CD1c-positive myeloid dendritic cell (primary cell): Measurements from ENCODE around the gene DNAJA3.
"Not testable (repeated sequence)": the region's sequence is repeated elsewhere in the genome, so short reads cannot be mapped to it uniquely, and the experiment has no call there.

Experiments used
- DNase-seq: peaks from one replicate; pipeline ENCODE4 v3.0.0-alpha.2; 2016; ENCODE audit errors: extremely low spot score

Gene DNAJA3

DNA sequence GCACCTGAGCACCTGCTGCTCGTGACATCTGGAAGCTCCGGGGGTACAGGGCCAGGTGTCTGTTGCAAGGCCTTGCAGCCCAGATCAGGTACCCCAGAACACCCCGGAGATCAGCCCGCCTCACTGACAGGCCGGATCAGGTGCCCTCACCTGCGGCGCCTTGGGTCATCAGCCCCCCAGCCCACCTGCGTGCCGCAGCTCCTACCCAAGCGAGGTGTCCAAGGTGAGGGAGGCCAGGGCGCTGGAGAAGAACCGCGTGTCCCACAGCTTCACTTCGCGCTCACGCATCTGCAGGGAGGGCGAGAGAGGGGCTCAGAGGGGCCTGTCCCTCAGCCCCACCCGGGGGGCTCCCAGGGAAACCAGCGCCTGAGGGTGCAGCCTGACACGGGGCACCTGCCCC lies 37.9 kb upstream of the DNAJA3 start:
- no peak for DNase-seq

DNA sequence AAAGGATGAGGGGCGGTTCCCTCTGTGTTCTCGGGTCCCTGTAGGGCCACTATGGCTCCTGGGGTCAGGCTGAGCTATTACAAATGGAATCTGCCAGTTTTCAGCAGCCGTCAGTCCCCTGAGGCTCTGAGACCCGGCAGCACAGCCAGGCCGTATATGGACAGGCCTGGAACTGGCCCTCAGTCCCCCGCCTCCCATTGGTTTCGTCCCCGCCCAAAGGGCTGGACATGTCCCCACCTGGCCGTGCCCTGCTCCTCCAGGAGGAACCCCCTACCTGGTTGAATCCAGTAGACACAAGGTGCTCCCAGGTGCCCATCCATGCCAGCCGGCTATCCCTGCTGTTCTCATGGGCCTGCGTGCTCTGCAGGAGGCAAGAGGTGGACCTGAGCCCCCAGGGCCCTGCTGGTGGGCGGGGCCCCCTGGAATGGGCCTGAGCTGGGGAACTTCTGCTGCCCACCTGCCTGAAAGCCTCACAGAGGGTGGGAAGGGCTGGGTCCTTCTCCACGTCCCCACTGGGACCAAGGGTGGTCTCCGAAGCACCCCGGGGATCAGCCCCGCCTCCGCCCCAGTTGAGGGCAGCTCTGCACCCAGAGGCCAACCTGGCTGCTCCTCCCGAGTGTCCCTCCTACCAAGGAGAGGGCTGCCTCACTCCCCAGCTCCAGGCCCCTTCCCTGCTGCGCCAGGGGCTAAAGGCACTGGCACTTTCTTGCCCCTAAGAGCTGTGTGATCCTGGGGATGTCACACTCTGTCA lies 37.2 kb upstream of the DNAJA3 start:
- DNase-seq: no peak

DNA sequence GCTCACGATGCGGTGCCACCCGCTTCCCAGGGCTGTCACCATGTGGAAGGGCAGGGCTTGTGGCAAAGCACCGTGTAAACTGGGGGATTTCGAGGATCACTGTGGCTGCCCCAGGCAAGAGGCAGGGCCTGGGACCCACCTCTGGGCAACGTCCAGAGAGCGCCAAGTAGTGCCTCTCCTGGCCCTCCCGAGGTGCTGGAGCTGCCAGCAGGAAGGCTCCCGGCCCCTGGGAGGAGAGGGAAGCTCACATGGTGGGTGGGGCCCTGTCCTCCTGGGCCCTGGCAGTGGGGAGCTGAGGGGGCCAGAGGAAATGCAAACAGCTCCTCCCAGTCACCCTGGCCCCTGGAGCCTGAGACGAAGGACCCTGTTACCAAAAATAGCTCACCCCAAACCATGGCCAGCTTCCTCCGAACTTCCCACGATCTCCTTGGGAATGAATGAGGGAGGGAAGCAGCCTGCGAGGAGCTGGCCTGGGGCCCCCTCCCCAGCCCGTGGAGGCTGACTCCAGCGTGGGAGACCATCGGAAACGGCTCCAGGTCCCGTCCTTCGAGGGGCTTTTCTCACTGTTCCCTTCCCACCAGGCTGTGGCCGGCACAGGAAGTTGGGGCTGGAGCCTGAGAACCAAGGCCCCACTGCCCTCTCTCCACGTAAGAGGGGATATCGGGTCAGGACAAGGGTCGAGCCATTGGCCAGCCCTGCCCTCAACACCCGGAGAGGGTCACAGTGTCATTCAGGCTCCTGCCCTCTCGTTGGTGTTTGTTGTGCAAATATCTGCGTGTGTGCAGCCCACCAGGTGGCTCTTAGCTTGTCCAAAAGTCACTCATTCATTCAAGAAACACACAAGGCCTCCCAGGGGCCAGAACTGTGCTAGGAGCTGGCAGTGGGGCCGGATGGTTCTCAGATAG lies 36.4 kb upstream of the DNAJA3 start:
- no peak for DNase-seq

DNA sequence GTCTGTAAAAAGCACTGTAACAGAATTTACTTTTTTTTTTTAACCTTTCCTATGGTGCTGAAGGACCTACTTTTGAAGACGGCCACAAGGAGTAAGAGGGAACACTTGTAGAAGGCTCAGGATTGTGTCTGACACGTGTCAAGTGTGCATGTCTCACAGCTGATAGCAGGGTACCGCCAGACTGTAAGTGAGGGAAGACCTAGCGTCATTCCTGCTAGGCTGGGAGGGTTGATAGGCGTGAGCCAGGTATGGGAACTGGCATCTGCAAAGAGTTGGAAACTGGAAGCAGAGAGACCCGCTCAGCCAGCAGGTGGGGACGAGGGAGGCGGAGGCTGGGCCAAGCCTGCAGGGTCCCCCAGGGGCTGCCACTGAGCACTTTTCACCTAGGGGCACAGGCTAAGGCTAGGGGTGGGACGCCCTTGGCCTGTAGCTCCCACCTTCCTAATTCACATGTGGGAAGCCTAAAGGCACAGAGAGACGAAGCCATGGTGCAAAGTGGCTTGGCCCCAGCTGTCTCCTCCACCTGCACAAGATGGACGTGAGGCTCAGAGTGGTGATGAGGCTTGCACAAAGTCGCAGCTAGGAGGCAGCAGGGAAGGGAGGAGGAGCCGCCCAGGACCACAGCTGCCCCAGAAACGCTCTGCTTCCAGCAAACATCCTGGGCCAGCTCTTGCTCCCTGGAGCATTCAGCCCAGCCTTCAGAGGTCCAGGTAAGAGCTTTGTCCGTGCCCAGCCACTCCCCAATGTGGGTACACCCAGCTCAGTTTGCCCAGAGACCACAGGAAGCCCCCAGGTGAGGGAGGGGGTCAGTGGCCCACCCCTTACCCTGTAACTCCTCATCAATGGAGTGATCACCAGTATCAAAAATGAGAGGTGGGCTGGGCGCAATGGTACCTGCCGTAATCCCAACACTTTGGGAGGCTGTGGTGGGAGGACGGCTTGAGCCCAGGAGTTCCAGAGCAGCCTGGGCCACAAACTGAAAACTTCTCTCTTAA lies 35.1 kb upstream of the DNAJA3 start:
- DNase-seq: no peak

DNA sequence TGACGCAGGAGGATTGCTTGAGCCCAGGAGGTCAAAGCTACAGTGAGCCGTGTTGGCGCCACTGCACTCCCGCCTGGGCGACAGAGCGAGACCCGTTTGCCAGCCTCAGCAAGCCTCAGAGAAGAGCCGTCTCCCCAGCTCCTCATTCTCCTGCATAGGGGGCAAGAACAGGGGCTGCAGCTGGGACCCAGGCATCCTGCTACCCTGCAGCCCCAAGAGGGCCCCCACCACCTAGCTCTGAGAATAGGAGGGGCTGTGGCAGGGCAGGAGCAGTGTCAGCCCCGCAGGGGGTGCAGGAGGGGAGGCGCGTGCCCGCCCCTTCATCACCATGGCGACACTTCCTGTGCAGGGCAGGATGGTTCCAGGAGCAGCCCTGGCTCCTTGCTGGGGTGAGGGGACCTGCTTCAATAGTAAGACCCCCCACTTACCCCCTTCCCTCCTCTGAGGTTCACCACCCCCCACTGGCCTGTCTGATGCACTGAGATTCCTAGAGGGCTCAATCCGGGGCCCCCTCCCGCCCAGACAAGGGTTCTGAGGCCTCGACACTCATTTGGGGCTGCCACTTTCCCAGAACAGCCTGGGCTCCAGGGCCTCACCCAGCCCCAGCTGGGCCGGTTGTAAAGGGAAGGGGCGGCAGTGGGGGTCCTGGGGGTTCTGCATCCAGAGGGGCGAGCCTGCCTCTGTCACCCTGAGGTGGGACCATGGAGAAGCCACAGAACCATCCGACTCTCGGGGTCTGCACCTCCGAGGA lies 33.9 kb upstream of the DNAJA3 start:
- DNase-seq: no peak

DNA sequence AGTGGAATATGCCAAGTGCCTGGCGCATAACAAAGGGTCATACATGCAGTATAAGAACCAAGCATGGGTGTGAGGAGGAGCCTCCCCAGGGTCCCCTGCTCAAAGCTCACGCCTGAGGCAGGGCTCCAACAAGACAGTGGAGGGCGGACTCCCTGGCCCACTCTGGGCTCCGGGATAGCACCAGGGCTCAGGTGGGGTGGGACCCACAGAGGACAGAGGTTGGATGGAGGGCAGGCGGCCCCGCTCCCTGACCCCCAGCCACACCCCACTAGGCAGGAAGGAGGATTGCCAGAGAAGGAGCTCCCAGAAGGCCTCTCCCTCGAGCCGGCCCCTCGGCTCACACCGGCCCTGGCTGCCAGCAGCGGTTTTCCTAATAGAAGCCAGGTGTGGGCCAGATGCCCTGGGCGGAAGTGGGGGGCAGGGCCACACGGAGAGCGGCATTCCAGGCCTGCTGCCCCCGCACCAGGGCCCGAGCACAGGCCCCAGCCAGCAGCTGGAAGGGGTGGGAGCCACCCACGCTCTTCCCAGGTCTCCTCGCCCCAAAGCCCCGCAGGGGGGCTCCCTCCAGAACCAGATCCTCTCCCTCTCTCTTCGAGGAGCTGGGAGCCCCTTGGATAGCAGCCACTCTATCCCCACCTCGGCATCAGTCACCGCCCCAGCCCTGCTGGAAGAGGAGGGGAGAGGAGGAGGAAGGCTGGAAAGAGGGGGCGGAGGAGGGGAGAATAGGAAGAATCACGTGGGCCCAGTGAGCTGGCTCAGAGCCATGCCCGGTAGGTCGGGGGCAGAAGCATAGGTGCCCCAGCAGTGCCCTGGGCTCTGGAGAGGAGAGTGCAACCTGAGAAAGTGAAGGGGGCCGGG lies 33.1 kb upstream of the DNAJA3 start:
- no peak for DNase-seq

DNA sequence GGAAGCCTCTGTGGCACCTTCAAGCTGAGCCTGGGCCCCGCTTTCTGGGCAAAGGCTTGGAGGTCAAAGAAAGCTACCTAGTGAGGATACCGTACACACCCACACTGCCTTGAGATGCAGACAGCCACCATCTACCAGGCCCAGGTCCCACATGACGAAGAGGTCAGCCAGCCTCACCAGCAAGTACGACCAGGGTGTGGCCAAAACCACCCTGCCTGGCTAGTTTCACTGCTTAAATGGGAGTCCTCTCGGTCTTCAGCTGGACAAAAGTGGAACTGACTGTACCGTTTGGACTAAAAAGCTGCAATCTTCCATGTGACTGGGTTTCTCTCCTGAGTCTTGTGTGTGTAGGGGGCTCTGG lies 32.4 kb upstream of the DNAJA3 start:
- DNase-seq: no peak

DNA sequence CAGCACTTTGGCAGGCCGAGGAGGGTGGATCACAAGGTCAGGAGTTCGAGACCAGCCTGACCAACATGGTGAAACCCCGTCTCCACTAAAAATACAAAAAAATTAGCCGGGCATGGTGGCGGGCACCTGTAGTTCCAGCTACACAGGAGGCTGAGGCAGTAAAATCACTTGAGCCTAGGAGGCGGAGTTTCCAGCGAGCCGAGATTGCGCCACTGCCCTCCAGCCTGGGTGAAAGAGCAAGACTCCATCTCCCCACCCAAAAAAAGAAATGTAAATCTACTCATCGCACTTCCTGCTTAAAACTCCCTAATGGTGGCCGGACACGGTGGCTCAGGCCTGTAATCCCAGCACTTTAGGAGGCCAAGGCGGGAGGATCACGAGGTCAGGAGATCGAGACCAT lies 31.8 kb upstream of the DNAJA3 start:
- DNase-seq: not testable (repeated sequence)

DNA sequence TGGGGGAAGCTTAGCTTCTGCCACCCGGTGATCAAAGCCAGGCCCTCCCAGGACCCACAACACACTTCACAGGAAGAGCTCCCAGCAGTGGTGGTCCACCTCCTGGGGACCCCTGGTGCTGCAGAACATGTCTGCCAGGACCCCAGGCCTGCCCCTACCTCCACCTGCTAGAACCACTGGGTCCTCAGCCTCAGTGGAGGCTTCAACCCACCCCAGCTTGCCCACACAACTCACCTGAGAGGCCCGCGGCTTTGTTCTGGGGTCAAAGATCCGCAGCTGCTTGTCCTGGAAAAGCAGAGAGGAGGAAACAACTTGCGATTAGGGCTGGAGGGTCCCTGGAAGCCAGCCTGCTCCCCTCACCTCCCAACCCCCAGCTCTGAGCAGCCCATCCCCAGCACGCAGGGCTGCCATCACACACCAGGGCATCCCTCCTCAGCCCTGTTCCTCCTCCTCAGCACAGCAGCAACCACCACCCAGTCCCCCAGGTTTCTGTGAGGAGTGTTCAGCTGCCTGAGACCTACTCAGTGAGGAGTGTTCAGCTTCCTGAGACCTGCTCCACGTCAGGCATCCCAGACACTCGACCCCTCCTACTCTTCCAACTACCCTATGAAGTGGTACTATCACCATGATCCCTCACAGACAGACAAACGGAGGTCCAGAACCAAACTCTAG lies 30.5 kb upstream of the DNAJA3 start:
- DNase-seq: no peak

DNA sequence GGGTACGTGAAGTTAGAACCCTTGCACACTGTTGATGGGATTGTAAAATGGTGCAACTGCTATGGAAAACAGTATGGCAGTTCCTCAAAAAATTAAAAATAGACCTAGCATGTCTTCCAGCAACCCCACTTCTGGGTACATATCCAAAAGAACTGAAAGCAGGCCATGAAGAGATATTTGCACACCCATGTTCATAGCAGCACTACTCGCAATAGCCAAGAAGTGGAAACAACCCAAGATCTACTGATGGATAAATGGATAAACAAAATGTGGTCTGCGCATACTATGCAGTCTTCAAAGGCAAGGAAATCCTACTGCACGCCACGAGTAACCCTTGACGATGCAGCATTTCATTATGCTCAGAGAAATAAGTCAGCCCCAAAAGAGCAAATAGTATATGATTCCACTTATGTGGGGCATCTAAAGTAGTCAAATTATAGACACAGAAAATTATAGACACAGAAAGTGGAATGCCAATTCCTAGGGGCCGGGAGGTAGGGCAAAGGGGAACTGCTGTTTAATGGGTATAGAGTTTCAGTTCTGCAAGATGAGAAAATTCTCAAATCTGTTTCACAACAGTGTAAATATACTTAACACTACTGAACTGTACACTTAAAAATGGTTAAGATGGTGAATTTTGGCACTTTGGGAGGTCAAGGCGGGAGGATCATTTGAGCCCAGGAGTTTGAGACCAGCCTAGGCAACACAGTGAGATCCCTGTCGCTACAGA lies 26.5 kb upstream of the DNAJA3 start:
- DNase-seq: peak; percentile 65

DNA sequence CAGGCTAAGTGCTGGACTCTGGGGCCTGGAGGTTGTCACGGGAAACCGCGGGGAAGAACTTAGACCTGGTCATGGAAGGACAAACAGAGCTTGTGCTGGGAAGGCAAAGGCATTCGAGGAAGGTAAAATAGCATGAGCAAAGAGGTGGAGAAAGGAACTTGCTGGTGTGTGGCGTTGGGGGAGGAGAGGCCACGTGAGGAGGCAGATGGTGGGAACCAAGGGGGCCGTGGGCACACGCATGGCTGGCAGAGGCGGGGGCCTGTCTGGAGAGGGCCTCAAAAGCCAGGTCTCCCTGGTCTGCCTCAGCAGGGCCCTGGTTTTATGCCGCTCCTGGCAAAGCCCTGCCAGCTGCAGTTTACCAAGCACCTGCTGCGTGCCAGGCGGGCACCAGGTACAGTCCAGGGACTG lies 24.6 kb upstream of the DNAJA3 start:
- DNase-seq: no peak

DNA sequence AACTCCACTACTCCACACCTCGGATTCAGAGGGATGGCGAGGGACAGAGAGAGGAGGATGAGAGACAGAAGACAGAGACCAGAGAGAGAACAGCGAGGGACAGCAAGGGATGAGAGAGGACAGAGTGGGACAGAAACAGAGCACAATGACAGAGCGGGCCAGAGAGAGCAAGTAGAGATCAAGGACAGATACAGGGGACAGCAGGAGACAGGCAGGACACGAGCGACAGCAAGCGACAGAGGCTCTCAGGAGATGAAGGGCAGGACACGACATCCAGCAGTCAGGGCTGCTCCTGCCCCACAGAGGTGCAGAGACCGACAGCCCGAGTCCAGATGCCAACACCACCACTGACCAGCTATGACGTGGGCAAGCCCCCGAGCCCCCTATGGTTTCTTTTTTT lies 24.2 kb upstream of the DNAJA3 start:
- DNase-seq: no peak

DNA sequence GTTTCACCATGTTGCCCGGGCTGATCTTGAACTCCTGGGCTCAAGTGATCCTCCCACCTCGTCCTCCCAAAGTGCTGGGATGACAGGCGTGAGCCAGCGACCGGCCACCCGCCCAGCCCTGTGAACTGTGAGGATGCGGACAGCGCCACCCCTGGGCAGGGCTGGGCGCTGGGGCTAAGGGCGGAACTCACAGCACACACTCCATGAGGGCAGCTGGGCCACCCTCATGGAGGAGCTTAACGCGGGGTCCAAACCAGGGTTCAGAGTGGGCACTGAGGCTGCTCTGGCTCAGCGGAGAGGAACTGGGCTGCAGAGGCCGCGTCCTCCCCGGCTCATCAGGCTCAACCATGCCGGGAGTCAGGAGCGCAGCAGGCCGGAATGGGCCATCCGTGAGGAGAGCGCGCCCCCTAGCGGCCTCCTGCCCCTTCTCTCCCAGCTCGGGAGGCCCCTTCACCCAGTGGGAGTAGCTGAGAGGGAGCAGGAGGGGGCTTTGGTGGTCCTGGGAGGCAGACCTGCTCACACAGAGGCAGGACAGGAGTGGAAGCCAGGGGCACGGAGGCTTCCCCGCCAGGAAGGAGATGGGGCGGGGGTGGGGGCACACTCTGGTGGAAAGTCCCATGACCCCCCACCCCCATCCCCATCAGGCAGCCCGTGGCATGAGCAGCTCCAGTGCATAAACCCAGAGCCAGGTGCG lies 23.1 kb upstream of the DNAJA3 start:
- peak; percentile 74 for DNase-seq

DNA sequence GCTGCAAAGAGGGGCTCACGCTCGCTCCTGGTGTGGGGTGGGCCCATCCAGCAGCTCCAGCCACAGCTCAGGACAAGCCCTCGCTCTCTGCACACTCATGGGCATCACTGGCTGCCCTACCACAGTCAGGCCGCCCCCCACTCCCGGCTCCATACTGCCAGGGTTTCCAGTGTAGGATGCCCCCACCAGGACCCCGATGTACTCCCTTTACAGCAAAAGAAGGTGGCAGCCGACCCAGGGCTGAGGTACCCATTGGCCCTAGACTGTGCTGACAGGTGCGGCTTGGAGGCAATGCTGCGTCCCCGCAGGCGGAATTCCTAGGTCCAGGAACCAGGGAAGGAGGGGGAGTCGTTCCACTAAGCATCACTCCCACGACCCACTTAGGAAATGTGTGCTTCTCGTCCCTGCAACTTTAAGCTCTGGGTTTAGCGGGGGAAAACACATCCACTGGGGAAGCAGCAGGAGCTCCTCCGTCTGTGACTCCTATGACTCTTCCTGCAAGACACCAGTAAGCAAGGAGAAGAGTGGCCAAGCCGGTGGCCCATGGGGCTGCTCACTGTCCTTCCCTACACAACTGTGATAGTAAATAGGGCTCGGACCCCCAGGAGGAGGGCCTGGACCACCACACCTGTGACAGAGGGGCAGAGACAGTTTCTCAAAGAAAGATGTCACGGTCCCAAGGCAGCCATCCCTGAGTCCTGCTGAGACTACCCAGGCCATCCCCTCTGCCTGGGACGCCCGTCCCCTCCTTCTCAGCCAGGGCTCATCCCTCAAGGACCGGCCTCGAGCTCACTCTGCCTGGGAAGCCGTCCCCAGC lies 22.3 kb upstream of the DNAJA3 start:
- no peak for DNase-seq

DNA sequence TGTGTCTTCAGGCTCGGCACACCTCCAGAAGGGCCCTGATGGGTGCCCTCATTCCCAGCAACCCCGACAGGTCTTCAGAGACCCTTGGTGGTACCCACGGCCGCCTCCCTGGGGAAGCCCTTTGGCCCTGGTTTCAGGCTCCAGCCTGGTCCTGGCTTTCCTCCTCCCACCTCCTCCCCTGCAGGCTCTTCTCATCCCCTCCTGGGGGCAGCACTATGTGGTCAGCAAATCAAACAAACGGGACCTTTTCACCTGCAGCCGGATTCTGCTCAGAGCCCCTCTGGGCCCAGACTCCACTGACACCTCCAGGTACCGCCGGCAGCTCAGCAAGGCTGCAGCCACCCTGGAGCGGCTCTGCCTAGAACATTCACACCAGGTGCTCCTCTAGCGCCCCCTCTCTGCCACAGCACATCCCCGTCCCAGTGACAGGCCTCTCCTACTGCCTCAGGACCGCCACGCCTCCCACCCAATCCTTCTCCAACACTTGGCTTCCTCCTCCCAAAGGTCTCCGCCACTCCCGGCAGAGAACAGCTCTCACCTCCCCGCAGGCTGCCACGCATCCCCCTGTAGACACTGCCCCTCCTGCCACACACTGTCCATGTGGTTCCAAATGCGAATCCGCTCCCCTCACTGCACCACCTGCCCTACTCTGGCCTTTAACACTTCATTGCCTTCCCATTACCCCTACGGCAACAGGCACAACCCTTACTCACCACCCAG lies 21.3 kb upstream of the DNAJA3 start:
- DNase-seq: peak; percentile 14

DNA sequence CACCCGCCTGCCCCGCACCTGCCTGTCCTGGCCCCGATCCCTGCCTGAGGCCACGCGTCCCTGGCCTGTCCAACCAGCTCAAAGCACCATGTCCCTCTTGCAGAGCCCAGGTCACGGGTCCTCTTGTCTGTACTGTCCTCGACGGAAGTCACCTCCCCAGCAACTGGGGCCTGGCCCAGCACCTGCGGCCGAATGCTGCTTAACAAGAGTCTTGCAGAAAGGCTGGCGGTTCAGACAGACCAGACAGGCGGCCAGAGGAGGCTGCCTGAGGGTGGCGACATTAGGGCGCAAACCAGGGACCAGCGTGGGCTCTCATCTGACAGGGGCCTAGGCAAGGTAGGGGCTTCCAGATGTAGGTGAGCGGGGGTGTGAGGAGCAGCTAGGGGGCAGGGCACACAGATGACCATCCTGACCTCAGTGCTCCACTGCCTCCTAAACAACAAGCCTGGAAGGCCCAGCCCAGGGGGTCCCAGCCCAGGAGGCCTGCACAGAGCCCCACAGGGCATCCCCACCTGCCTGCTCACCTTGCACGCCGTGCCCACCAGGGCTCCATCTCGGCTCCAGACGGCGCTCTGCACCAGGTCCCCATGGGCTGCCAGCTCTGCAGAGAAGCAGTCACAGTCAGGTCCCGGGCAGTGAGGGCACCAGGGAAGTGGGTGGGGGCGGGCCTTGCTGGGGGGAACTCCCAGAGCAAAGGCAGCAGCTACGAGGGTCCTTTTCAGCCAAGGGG lies 20.5 kb upstream of the DNAJA3 start:
- DNase-seq: no peak
